Epidermal melanocyte (primary cell): ENCODE results near the gene P2RY8.

Source experiments
- DNase-seq: peaks from one replicate; pipeline ENCODE4 v3.0.0; 2011; ENCODE audit warnings: low spot score; ENCODE audit not compliant: insufficient read length

The P2RY8 gene

DNA sequence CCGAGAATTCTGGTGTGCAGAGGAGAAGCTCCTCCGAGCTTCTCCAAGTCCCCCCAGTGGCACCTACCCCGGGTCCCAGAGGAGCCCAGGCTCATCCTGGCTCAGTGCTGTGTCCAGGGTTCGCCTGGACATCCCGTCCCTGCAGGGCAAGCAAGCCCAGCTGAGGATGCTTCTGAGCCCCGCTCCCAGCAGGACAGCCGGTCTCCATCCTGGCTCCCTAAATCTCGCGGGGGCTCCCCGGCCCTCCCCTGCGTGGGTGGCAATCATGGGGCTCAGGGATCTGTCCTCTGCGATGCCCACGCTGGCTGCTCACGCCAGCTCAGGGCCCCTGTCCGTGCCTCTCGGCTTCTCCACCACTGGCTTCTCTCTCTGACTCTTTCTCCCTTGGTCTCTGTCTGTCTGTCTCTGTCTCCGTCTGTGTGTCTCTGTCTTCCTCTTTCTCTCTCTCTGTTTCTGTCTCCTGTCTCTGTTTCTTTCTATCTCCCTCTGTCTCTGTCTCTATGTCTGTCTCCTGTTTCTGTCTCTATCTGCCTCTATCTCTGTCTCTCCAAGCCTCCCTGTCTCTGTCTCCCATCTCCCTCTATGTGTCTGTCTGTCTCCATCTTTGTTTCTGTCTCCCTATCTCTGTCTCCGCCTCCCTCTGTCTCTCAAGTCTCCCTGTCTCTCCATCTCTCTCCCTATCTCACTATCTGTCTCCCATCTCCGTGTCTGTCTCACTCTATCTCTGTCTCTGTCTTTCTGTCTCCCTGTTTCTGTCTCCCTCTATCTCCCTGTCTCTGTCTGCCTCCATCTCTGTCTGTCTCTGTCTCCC is 117.2 kb downstream of the P2RY8 start:
- no peak for DNase-seq

DNA sequence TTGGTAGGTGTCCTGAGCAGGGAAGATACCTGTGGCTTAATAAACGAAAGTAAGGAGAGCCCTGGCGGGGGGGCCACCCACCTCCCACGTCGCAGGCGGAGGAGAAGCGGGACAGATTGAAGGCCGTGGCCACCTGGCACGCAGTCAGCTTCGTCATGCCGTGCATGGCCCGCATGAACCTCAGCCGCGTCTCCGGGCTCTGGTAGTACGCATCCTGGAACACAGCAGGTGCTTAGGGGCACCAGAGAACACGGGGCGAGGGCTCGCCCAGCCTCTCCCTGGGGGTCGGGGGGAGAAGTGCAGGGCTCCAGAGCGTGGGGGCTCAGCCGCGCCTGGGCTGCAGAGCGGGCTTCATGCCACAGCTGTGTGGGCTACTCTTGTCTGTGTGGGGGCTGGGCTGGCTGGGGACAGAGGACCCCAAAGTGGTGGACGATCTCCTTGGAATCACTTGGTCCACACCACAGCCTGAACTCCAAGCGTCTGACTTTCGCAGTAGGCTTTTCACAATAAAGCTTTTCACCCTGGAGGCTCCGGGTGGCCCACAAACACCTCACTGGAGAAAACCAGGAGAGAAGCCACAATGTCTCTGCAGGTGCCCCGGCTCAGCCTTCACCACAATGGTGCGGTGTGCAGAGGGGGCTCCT is 118.0 kb downstream of the P2RY8 start:
- no peak for DNase-seq

DNA sequence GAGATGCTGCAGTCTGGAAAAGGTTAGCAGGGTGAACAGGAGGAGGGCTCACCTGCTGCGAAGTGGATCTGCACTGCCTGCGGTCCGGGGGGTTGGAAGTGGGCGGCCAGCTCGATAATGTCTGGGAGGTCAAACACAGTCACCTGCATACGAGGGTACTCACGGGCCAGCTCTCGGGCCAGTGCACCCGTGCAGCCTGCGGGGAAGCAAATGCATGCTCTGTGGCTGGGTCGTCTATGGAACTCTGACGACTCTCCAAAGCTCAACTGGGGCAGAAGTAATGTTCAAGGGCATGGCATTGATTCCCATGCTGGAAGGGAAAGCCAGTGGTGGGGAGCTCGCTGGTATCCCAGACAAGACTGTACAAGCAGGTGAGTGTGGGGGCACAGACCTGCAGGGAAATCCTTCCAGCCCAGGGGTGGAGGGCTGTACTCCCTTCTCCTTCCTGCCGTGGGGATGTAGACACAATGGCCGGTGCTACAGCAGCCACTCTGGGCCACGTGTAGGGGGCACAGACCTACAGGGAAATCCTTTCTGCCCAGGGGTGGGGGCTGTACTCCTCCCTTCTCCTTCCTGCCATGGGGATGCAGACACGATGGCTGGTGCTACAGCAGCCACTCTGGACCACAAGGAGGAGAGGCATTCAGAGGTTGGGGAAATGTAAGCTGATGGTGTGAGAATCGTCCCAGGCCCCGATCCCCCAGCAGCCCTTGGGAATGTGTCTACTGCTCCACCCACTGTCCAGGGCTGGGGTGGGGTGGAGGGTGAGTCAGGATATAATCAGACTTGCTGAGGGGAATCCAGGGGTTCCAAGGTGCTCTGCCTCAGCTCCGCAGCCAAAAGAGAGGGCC is 118.8 kb downstream of the P2RY8 start:
- no peak for DNase-seq

DNA sequence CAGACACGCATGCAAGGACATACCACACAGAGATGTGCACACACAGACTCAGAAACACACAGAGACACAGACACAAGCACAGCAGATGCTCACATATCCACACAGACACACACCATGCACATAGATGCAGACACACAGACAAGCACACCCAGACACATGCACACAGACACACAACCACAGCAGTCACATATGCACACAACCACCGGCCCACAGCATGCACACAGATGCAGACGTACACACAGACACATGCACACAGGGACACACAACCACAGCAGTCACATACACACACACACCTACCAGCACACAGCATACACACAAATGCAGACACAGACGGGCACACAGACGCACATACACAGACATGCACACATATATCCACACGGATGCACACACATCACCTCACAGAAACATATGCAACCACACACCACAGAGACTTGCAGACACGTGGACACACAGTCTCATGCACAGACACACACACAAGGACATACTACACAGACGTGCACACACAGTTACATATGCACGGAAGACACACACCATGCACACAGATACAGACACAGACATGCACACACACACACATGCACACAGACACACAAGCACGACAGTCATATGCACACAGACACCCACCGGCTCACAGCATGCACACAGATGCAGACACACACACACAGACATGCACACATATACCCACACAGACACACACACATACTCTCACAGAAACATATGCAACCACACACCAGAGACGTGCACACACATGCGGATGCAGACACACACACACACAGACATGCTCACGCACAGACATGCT is 119.8 kb downstream of the P2RY8 start:
- DNase-seq: no peak

DNA sequence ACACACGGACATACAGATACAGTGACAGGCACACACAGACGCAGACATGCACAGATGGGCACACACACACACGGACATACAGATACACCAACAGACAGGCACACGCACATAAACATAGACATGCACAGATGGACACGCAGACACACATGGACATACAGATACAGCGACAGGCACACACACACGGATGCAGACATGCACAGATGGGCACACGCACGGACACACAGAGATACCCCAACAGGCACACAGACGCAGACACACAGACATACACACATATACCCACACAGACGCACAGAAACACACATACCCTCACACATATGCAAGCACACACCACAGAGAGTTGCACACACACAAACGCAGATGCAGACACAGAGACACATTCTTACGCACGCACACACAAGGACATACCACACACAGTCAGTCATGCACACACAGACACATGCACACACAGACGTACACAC is 120.6 kb downstream of the P2RY8 start:
- no peak for DNase-seq
